Measurements from ENCODE around the gene ITGAD.

- TF ChIP-seq MYC (IDR thresholded peaks at IDR 0.05; ENCODE audit: low read depth, low read length) (no peak), POLR2AphosphoS5 (IDR thresholded peaks at IDR 0.05; ENCODE audit: insufficient read depth, low read depth, low read length) (no peak), EZH2 (IDR thresholded peaks at IDR 0.05; ENCODE audit: borderline replicate concordance, low read depth, low read length, severe bottlenecking) (no peak), POLR2A (IDR thresholded peaks at IDR 0.05; ENCODE audit: low read depth, low read length) (no peak), FOS (IDR thresholded peaks at IDR 0.05; ENCODE audit: borderline replicate concordance, insufficient read depth, low read length) (no peak), CTCF (IDR thresholded peaks at IDR 0.05; ENCODE audit: extremely low read depth in 1 of 2, insufficient read depth in 1 of 2, low read depth in 1 of 2, low read length in 2 of 2) (no peak), JUN (IDR thresholded peaks at IDR 0.05; ENCODE audit: borderline replicate concordance, insufficient read depth, insufficient read length, low read depth) (no peak)
Observed at GRCh38 chr16:31456988-31457360, 63.8 kb downstream of the ITGAD start.

Measured in endothelial cell of umbilical vein (primary cell).